Endothelial cell (in vitro differentiated cells): Measurements from ENCODE around the gene RNF38. TPM values are rescaled to one million over a fixed set of nuclear protein-coding genes. Genes with fewer than 3 reads are reported as not detected.

Experiments used
- DNase-seq: peaks from one replicate; pipeline ENCODE4 v3.0.0; 2021; ENCODE audit warnings: low spot score
- H3K27ac Mint-ChIP-seq: one replicate; pipeline ENCODE4 v1.8.0; 2021; ENCODE audit warnings: mixed read lengths, inconsistent platforms; ENCODE audit not compliant: unreplicated experiment
- H3K27me3 Mint-ChIP-seq: one replicate; pipeline ENCODE4 v1.8.0; 2021; ENCODE audit warnings: mild to moderate bottlenecking, moderate library complexity, mixed read lengths, inconsistent platforms; ENCODE audit not compliant: unreplicated experiment
- H3K36me3 Mint-ChIP-seq: one replicate; pipeline ENCODE4 v1.8.0; 2021; ENCODE audit warnings: mild to moderate bottlenecking, low read depth, mixed read lengths, inconsistent platforms; ENCODE audit not compliant: unreplicated experiment
- H3K4me1 Mint-ChIP-seq: one replicate; pipeline ENCODE4 v1.8.0; 2021; ENCODE audit warnings: mild to moderate bottlenecking, mixed read lengths, inconsistent platforms; ENCODE audit not compliant: unreplicated experiment
- H3K4me3 Mint-ChIP-seq: one replicate; pipeline ENCODE4 v1.8.0; 2021; ENCODE audit warnings: mild to moderate bottlenecking, mixed read lengths, inconsistent platforms; ENCODE audit not compliant: unreplicated experiment
- H3K9me3 Mint-ChIP-seq: one replicate; pipeline ENCODE4 v1.8.0; 2021; ENCODE audit warnings: mixed read lengths, inconsistent platforms; ENCODE audit not compliant: unreplicated experiment
- CTCF ChIP-seq: fragments of 200-600 bp; sonication (generic); IDR thresholded peaks from one replicate; pipeline ENCODE4 v1.5.0; 2021; ENCODE audit warnings: antibody characterized with exemption; ENCODE audit not compliant: unreplicated experiment
- total RNA-seq: library from RNA; stranded (reverse); fragmentation: NEBNext Ultra II Directional; extraction: Animal tissue kit (Norgen Biotek cat#: 25700); gene quantifications from one replicate; pipeline ENCODE4 v1.2.1, GENCODE V29; 2021; ENCODE audit not compliant: unreplicated experiment

RNF38 gene
- total RNA-seq, 1 donor from 2014 or later, result 71.1 TPM

GRCh38 chr9:36289836-36290435, 110.1 kb downstream of the RNF38 start:
- Mint-ChIP-seq H3K4me3 (no peak overlapping the region), H3K36me3 (no peaks in the 10 kb centered on the region), H3K27ac (no peak overlapping the region), H3K9me3 (no peaks in the 10 kb centered on the region), H3K4me1 (no peaks in the 10 kb centered on the region), H3K27me3 (peaks cover 2% of the 10 kb centered on the region)
- TF ChIP-seq CTCF, result no peak
- no peak for DNase-seq

- H3K4me1 Mint-ChIP-seq, result no peaks in the 10 kb centered on the region
- no peak for DNase-seq
- no peaks in the 10 kb centered on the region for H3K9me3 Mint-ChIP-seq
- no peak for TF ChIP-seq CTCF
- no peak overlapping the region for H3K4me3 Mint-ChIP-seq
- no peak overlapping the region for H3K27ac Mint-ChIP-seq
- peaks cover 2% of the 10 kb centered on the region for H3K27me3 Mint-ChIP-seq
- H3K36me3 Mint-ChIP-seq, result no peaks in the 10 kb centered on the region
Measured at GRCh38 chr9:36288070-36288469, 112.0 kb downstream of the RNF38 start.

Other genes with a start within 250 kb of the RNF38 start
- gene CCIN, start 230.9 kb downstream of the RNF38 start, total RNA-seq, result not detected
- 330 TPM for gene CLTA, start 209.3 kb downstream of the RNF38 start, total RNA-seq
- 12.0 TPM for gene GNE, start 141.8 kb downstream of the RNF38 start, total RNA-seq
- 10.6 TPM for gene MELK, start 172.6 kb upstream of the RNF38 start, total RNA-seq